DOHH2 (cell line): Measurements from ENCODE around the gene UBQLN3.

Experiments
- H3F3A ChIP-seq: fragments of 200-600 bp; sonication (generic), shearing (Covaris generic); 2 replicates; pipeline ENCODE4 v1.6.0; 2016; ENCODE audit warnings: antibody characterized with exemption, mild to moderate bottlenecking; ENCODE audit not compliant: control insufficient read depth, insufficient read depth
- H3K27ac ChIP-seq: fragments of 200-600 bp; sonication (generic); 2 replicates; pipeline ENCODE4 v1.5.1; 2014; ENCODE audit warnings: low read depth, mild to moderate bottlenecking, low read length, moderate library complexity
- H3K27me3 ChIP-seq: fragments of 200-600 bp; sonication (generic); 2 replicates; pipeline ENCODE4 v1.6.1; 2014; ENCODE audit warnings: mild to moderate bottlenecking, low read length, mixed read lengths; ENCODE audit not compliant: control insufficient read depth
- H3K36me3 ChIP-seq: fragments of 200-600 bp; sonication (generic); 2 replicates; pipeline ENCODE4 v1.6.1; 2014; ENCODE audit warnings: mild to moderate bottlenecking, low read length, moderate library complexity, mixed read lengths; ENCODE audit not compliant: control insufficient read depth
- H3K4me1 ChIP-seq: fragments of 200-600 bp; sonication (generic); 2 replicates; pipeline ENCODE4 v1.6.1; 2014; ENCODE audit warnings: mild to moderate bottlenecking, low read length, mixed read lengths; ENCODE audit not compliant: control insufficient read depth
- H3K4me2 ChIP-seq: fragments of 200-600 bp; sonication (generic); 2 replicates; pipeline ENCODE4 v1.6.0; 2014; ENCODE audit warnings: mild to moderate bottlenecking, low read length, moderate library complexity
- H3K4me3 ChIP-seq: fragments of 200-600 bp; sonication (generic); 2 replicates; pipeline ENCODE4 v1.5.1; 2014; ENCODE audit warnings: mild to moderate bottlenecking, low read length, mixed read lengths
- H3K79me2 ChIP-seq: fragments of 200-600 bp; sonication (generic); 2 replicates; pipeline ENCODE4 v1.6.1; 2014; ENCODE audit warnings: mild to moderate bottlenecking, low read length, mixed read lengths; ENCODE audit not compliant: control insufficient read depth
- H3K9me2 ChIP-seq: fragments of 200-600 bp; sonication (generic); replicated peaks from 2 replicates; pipeline ENCODE4 v1.6.1; 2014; ENCODE audit warnings: mild to moderate bottlenecking, low read length, mixed read lengths; ENCODE audit not compliant: control insufficient read depth
- H3K9me3 ChIP-seq: fragments of 200-600 bp; sonication (generic); 2 replicates; pipeline ENCODE4 v1.6.1; 2014; ENCODE audit warnings: antibody characterized with exemption, low read length, mixed read lengths; ENCODE audit not compliant: control insufficient read depth, insufficient read depth
- H4K20me1 ChIP-seq: fragments of 200-600 bp; sonication (generic); 2 replicates; pipeline ENCODE4 v1.6.0; 2014; ENCODE audit warnings: low read depth, mild to moderate bottlenecking, antibody characterized with exemption, low read length, moderate library complexity; ENCODE audit not compliant: control insufficient read depth, insufficient read depth
- EZH2phosphoT487 ChIP-seq: fragments of 200-600 bp; sonication (generic); IDR thresholded peaks from 2 replicates; pipeline ENCODE4 v1.6.1; 2017; ENCODE audit warnings: borderline replicate concordance, mild to moderate bottlenecking, antibody characterized with exemption, low read length, moderate library complexity, mixed read lengths
- TF ChIP-seq, protein P1 (sequence below): fragments of 200-600 bp; sonication (generic); IDR thresholded peaks from one replicate; pipeline ENCODE4 v1.5.1; 2014; ENCODE audit warnings: antibody characterized with exemption, mild to moderate bottlenecking, low read depth, low read length; ENCODE audit not compliant: poor library complexity, severe bottlenecking

UBQLN3 gene

DNA sequence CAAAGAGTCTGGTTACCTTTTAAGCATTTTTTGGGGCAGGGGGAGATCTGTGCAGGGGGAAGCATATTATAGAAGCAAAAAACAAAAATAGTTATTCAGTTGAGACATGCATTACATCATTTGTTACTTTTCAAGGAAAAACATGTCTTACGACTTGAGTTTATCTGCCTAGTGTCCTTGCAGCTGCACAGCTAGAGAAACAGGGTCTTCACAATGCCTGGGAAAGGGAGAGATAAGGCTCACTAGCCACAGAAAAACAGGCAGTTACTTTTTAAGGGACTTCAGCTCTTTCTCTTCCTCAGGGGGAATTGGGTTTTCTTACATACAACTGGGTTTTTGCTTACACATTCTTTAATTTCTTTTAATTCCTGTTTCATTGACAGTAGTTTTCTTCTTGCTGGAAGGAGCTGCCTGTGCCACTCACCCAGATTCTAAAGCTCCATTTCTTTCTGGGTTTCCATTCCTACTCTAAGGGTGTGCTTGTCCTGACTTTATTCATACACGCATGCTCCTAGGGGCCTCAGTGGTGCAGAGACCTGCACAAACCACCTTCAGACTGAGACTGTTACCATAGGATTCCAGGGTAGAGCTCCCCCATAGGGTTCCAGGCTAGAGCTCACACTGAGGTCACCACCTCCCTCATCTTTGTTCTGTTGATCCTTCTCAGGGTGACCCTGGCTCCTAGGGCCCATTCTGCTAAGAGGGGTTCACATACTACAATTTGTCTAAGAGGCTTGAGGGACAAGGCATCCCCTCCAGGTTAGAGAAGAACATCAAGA lies 21.5 kb upstream of the UBQLN3 start:
- H4K20me1 ChIP-seq: no peaks in the 10 kb centered on the region
- no peaks in the 10 kb centered on the region for H3F3A ChIP-seq
- H3K27me3 ChIP-seq: no peaks in the 10 kb centered on the region
- no peaks in the 10 kb centered on the region for H3K79me2 ChIP-seq
- no peak overlapping the region for H3K27ac ChIP-seq
- H3K9me2 ChIP-seq: no peaks in the 10 kb centered on the region
- H3K4me1 ChIP-seq: no peaks in the 10 kb centered on the region
- H3K9me3 ChIP-seq: no peaks in the 10 kb centered on the region
- H3K36me3 ChIP-seq: no peaks in the 10 kb centered on the region
- no peak for TF ChIP-seq EZH2phosphoT487
- TF ChIP-seq, protein P1, sequence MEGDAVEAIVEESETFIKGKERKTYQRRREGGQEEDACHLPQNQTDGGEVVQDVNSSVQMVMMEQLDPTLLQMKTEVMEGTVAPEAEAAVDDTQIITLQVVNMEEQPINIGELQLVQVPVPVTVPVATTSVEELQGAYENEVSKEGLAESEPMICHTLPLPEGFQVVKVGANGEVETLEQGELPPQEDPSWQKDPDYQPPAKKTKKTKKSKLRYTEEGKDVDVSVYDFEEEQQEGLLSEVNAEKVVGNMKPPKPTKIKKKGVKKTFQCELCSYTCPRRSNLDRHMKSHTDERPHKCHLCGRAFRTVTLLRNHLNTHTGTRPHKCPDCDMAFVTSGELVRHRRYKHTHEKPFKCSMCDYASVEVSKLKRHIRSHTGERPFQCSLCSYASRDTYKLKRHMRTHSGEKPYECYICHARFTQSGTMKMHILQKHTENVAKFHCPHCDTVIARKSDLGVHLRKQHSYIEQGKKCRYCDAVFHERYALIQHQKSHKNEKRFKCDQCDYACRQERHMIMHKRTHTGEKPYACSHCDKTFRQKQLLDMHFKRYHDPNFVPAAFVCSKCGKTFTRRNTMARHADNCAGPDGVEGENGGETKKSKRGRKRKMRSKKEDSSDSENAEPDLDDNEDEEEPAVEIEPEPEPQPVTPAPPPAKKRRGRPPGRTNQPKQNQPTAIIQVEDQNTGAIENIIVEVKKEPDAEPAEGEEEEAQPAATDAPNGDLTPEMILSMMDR: no peak
- no peak overlapping the region for H3K4me3 ChIP-seq
- H3K4me2 ChIP-seq: no peak overlapping the region

DNA sequence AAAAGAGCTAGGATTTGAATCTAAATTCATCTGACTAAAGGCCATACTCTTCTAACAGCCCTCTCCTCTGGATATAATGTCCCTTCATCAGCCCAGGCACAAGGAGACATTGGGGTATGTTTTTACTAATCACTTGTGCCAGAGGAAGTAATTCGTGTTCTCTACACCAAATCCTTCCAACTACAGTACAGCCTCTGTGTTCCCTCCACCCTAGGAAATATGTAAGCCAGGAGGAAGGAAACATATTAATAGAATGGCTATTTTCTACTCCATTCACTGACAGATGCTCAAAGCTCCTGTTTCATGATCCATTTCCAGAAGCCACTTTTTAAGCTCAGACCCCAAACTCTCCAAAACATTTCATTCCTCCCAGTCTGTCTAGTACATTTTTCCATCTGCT lies 18.7 kb upstream of the UBQLN3 start:
- no peak overlapping the region for H3K4me2 ChIP-seq
- no peaks in the 10 kb centered on the region for H3K9me2 ChIP-seq
- no peak overlapping the region for H3K4me3 ChIP-seq
- no peak overlapping the region for H3K27ac ChIP-seq
- H3F3A ChIP-seq: no peaks in the 10 kb centered on the region
- H3K4me1 ChIP-seq: no peaks in the 10 kb centered on the region
- no peaks in the 10 kb centered on the region for H3K79me2 ChIP-seq
- H3K36me3 ChIP-seq: no peaks in the 10 kb centered on the region
- TF ChIP-seq EZH2phosphoT487: no peak
- H3K9me3 ChIP-seq: no peaks in the 10 kb centered on the region
- no peaks in the 10 kb centered on the region for H3K27me3 ChIP-seq
- no peaks in the 10 kb centered on the region for H4K20me1 ChIP-seq

- Histone ChIP-seq H3K4me1 (no peaks in the 10 kb centered on the region), H3K36me3 (no peaks in the 10 kb centered on the region)
- TF ChIP-seq, protein P1: no peak
- TF ChIP-seq EZH2phosphoT487: no peak
These were observed 18.0 kb upstream of the UBQLN3 start for GRCh38 chr11:5527716-5528115.

GRCh38 chr11:5524756-5525155 lies 15.0 kb upstream of the UBQLN3 start:
- TF ChIP-seq EZH2phosphoT487: no peak
- TF ChIP-seq, protein P1: no peak
- no peaks in the 10 kb centered on the region for H3K4me1 ChIP-seq
- H3K4me3 ChIP-seq: no peak overlapping the region
- no peaks in the 10 kb centered on the region for H3K27me3 ChIP-seq
- H4K20me1 ChIP-seq: no peaks in the 10 kb centered on the region
- H3K9me3 ChIP-seq: no peaks in the 10 kb centered on the region
- H3K9me2 ChIP-seq: no peaks in the 10 kb centered on the region
- no peak overlapping the region for H3K4me2 ChIP-seq
- H3K27ac ChIP-seq: no peak overlapping the region
- no peaks in the 10 kb centered on the region for H3F3A ChIP-seq
- H3K79me2 ChIP-seq: no peaks in the 10 kb centered on the region
- H3K36me3 ChIP-seq: no peaks in the 10 kb centered on the region

More at GRCh38 chr11:5527716-5528115, 18.0 kb upstream of the UBQLN3 start:
- Histone ChIP-seq H3K79me2 (no peaks in the 10 kb centered on the region), H3F3A (no peaks in the 10 kb centered on the region), H3K9me3 (no peaks in the 10 kb centered on the region), H3K4me2 (no peak overlapping the region), H3K27ac (no peak overlapping the region), H3K27me3 (no peaks in the 10 kb centered on the region), H3K4me3 (no peak overlapping the region), H3K9me2 (no peaks in the 10 kb centered on the region), H4K20me1 (no peaks in the 10 kb centered on the region)
